IMR-90 (cell line): ENCODE measurements around the gene C11orf54. TPM values are rescaled to one million over a fixed set of nuclear protein-coding genes. Genes with fewer than 3 reads are reported as not detected.

Source experiments
- ATAC-seq: fragments of 200-7000 bp; cut with Tn5 transposase; 2 replicates; pipeline ENCODE4 v1.9.1; 2020; ENCODE audit warnings: low read depth, mild to moderate bottlenecking, moderate library complexity
- BruUV-seq: library from RNA; stranded (reverse); fragments of 400-500 nt; replicated peaks from 2 replicates; lab custom pipeline; 2021; lab: Mats Ljungman, UMichigan
- CTCF ChIA-PET: fragments of 300-600 bp; formaldehyde crosslinking; extraction: SDS; loops from one replicate; lab custom pipeline; 2021; ENCODE audit warnings: antibody characterized with exemption; lab: Yijun Ruan, JAX
- POLR2A ChIA-PET: fragments of 300-600 bp; sonication (Branson Sonifier 250); formaldehyde crosslinking; loops from one replicate; lab custom pipeline; 2022; ENCODE audit warnings: antibody characterized with exemption; ENCODE audit not compliant: unreplicated experiment; lab: Charles Lee
- DNase-seq: peaks from one replicate; pipeline ENCODE4 v3.0.0; 2013
- H2AFZ ChIP-seq: replicated peaks from 2 replicates; pipeline ENCODE3; 2013; ENCODE audit warnings: low read length, mild to moderate bottlenecking; ENCODE audit not compliant: poor library complexity
- H2AK5ac ChIP-seq: 2 replicates; pipeline ENCODE4 v1.6.1; 2013; ENCODE audit warnings: low read depth, low read length, inconsistent platforms
- H2AK9ac ChIP-seq: replicated peaks from 2 replicates; pipeline ENCODE3; 2013; ENCODE audit warnings: mild to moderate bottlenecking, low read depth, low read length, moderate library complexity; ENCODE audit not compliant: poor library complexity
- H2BK120ac ChIP-seq: 2 replicates; pipeline ENCODE4 v1.6.1; 2013; ENCODE audit warnings: low read depth, low read length, inconsistent platforms
- H2BK15ac ChIP-seq: 3 replicates; pipeline ENCODE4 v1.6.1; 2013; ENCODE audit warnings: low read depth, low read length, inconsistent platforms
- H2BK20ac ChIP-seq: 2 replicates; pipeline ENCODE4 v1.6.1; 2013; ENCODE audit warnings: low read depth, mild to moderate bottlenecking, inconsistent platforms, low read length, moderate library complexity
- H2BK5ac ChIP-seq: 2 replicates; pipeline ENCODE4 v1.6.1; 2013; ENCODE audit warnings: mild to moderate bottlenecking, low read depth, low read length, inconsistent platforms; ENCODE audit not compliant: poor library complexity, severe bottlenecking
- H3K14ac ChIP-seq: replicated peaks from 2 replicates; pipeline ENCODE4 v1.6.1; 2013; ENCODE audit warnings: low read depth, low read length, inconsistent platforms
- H3K18ac ChIP-seq: 2 replicates; pipeline ENCODE4 v1.6.1; 2013; ENCODE audit warnings: low read depth, low read length, control low read depth
- H3K23ac ChIP-seq: 2 replicates; pipeline ENCODE4 v1.6.1; 2013; ENCODE audit warnings: low read depth, low read length, inconsistent platforms
- H3K27ac ChIP-seq: 2 replicates; pipeline ENCODE4 v1.5.1; 2013; ENCODE audit warnings: mild to moderate bottlenecking, control low read depth, low read length; ENCODE audit not compliant: insufficient read depth
- H3K27me3 ChIP-seq: 2 replicates; pipeline ENCODE4 v1.6.1; 2013; ENCODE audit warnings: low read length; ENCODE audit not compliant: control insufficient read depth, insufficient read depth
- H3K36me3 ChIP-seq: 2 replicates; pipeline ENCODE4 v1.6.1; 2013; ENCODE audit warnings: low read length, mixed read lengths; ENCODE audit not compliant: control insufficient read depth, insufficient read depth
- H3K4ac ChIP-seq: 2 replicates; pipeline ENCODE4 v1.6.1; 2013; ENCODE audit warnings: low read depth, low read length, inconsistent platforms
- H3K4me1 ChIP-seq: 2 replicates; pipeline ENCODE4 v1.6.1; 2013; ENCODE audit warnings: low read length, mixed read lengths; ENCODE audit not compliant: control insufficient read depth, insufficient read depth
- H3K4me2 ChIP-seq: 2 replicates; pipeline ENCODE4 v1.6.1; 2013; ENCODE audit warnings: low read depth, mild to moderate bottlenecking, control low read depth, low read length, moderate library complexity
- H3K4me3 ChIP-seq: 2 replicates; pipeline ENCODE4 v1.5.1; 2013; ENCODE audit warnings: low read depth, mild to moderate bottlenecking, control low read depth, low read length, moderate library complexity; ENCODE audit not compliant: insufficient read depth
- H3K56ac ChIP-seq: 2 replicates; pipeline ENCODE4 v1.6.1; 2013; ENCODE audit warnings: low read length, inconsistent platforms; ENCODE audit not compliant: insufficient read depth; ENCODE audit errors: extremely low read depth
- H3K79me1 ChIP-seq, 2 experiments: 2 replicates each; pipeline ENCODE4 v1.6.1; 2013; ENCODE audit warnings: low read length in 2 of 2, inconsistent platforms in 1 of 2, low read depth in 1 of 2
- H3K9ac ChIP-seq: 2 replicates; pipeline ENCODE4 v1.6.1; 2013; ENCODE audit warnings: low read depth, low read length, control low read depth
- H3K9me1 ChIP-seq: 2 replicates; pipeline ENCODE4 v1.6.1; 2013; ENCODE audit warnings: low read length, inconsistent platforms; ENCODE audit not compliant: insufficient read depth
- H3K9me3 ChIP-seq: 2 replicates; pipeline ENCODE4 v1.6.1; 2013; ENCODE audit warnings: low read length; ENCODE audit not compliant: control insufficient read depth, insufficient read depth
- H4K20me1 ChIP-seq: 2 replicates; pipeline ENCODE4 v1.6.1; 2013; ENCODE audit warnings: low read length, inconsistent platforms; ENCODE audit not compliant: insufficient read depth
- H4K5ac ChIP-seq: 2 replicates; pipeline ENCODE4 v1.6.1; 2013; ENCODE audit warnings: mild to moderate bottlenecking, low read depth, low read length, control low read depth
- H4K8ac ChIP-seq, 2 experiments: 2 replicates each; pipeline ENCODE4 v1.6.1; 2013; ENCODE audit warnings: low read depth in 2 of 2, low read length in 2 of 2, control low read depth in 1 of 2, inconsistent platforms in 1 of 2
- H4K91ac ChIP-seq: 2 replicates; pipeline ENCODE4 v1.6.1; 2013; ENCODE audit warnings: low read depth, low read length, inconsistent platforms; ENCODE audit not compliant: insufficient read depth
- CEBPB ChIP-seq: IDR thresholded peaks from 2 replicates; pipeline ENCODE4 v1.6.1; 2012; ENCODE audit warnings: low read depth, low read length, improper control_type of control experiment
- POLR2A ChIP-seq: IDR thresholded peaks from 2 replicates; pipeline ENCODE4 v1.6.1; 2012; ENCODE audit warnings: mild to moderate bottlenecking, low read depth, low read length
- SMC3 ChIP-seq: fragments of 150-350 bp; IDR thresholded peaks from 2 replicates; pipeline ENCODE4 v1.6.1; 2016; ENCODE audit warnings: low read depth, mild to moderate bottlenecking, antibody characterized with exemption, low read length, moderate library complexity
- WGBS, 2 experiments: methylation state at CpG; one replicate each; pipeline versions ENCODE4 v1.1.5 to v1.1.7; 2013; ENCODE audit warnings: missing lambda C conversion rate in 2 of 2; ENCODE audit not compliant: insufficient read length in 1 of 2; ENCODE audit errors: extremely low coverage in 2 of 2; 5-methylcytosine and 5-hydroxymethylcytosine counted together
- dilution Hi-C: fragments of 300-500 bp; cut with HindIII; formaldehyde crosslinking; loops from one replicate; pipeline ENCODE4 v1.14.3; 2018; ENCODE audit warnings: low sequenced_read_pairs; ENCODE audit not compliant: unreplicated experiment
- in situ Hi-C: fragments of 300-500 bp; cut with MboI; formaldehyde crosslinking; loops from 3 replicates; pipeline ENCODE4 v1.14.3; 2019; ENCODE audit warnings: low sequenced_read_pairs, inconsistent platforms, mixed read lengths
- intact Hi-C: fragments of 100-400 bp; cut with micrococcal nuclease; formaldehyde crosslinking; loops from 2 replicates; pipeline ENCODE4 v1.10.0; 2022
- polyA plus RNA-seq, 3 experiments: library from polyadenylated mRNA; depleted of rRNA; stranded (reverse); fragments of >200 nt; gene quantifications; 2 replicates each; pipeline ENCODE4 v1.2.3, GENCODE V29; 2012; ENCODE audit warnings: low replicate concordance in 1 of 3
- total RNA-seq: library from RNA; depleted of rRNA; stranded (reverse); fragments of >200 nt; gene quantifications from 2 replicates; pipeline ENCODE4 v1.2.3, GENCODE V29; 2012

C11orf54 gene
- total and polyA plus RNA-seq, 2 of the 4 experiments (the other 2 are of a cell fraction): 13.7 to 16.0 TPM

GRCh38 chr11:93727985-93728791 lies 13.3 kb upstream of the C11orf54 start:
- Histone ChIP-seq H4K5ac (no peak overlapping the region), H3K4ac (no peak overlapping the region), H2BK5ac (no peak overlapping the region), H3K27ac (peak overlapping the region; percentile 59; the same call in 1 of the 2 replicates), H3K56ac (no peak overlapping the region), H3K9ac (no peak overlapping the region), H3K9me1 (no peaks in the 10 kb centered on the region; the same call in 1 of the 2 replicates), H3K18ac (no peak overlapping the region), H4K20me1 (peaks cover 42% of the 10 kb centered on the region), H3K27me3 (no peaks in the 10 kb centered on the region), H2AK9ac (no peak overlapping the region), H2AFZ (no peak overlapping the region), H3K36me3 (peaks cover 25% of the 10 kb centered on the region), H2AK5ac (no peak overlapping the region), H3K23ac (no peak overlapping the region), H3K4me3 (no peak overlapping the region), H3K4me1 (peaks cover 9% of the 10 kb centered on the region), H2BK20ac (no peak overlapping the region), H3K4me2 (no peak overlapping the region), H4K91ac (no peak overlapping the region), H4K8ac (no peak overlapping the region; a peak in 1 of 4 replicates), H3K9me3 (no peaks in the 10 kb centered on the region), H3K79me1 (peaks cover 7 to 17% of the 10 kb centered on the region in 2 experiments; a peak in 2 of 4 replicates), H2BK15ac (no peak overlapping the region), H3K14ac (no peak overlapping the region), H2BK120ac (no peak overlapping the region)
- no peak; the same call in 1 of the 2 replicates for TF ChIP-seq POLR2A
- no peak for TF ChIP-seq SMC3
- peak; percentile 32; the same call in 1 of the 2 replicates for TF ChIP-seq CEBPB
- in situ Hi-C loops: no loop called here
- dilution Hi-C loops: no loop called here
- ATAC-seq: peak; percentile 43
- no CpG with 5 or more reads among the region's 4 CpGs for WGBS, 2 experiments
- DNase-seq: peak; percentile 54
- CTCF ChIA-PET: interaction anchor here (1.2 kb wide), 1 partner anchor 13 kb away, joined by 3 read pairs; the partner anchor contains the start of gene TAF1D
- intact Hi-C loops: no loop called here
- POLR2A ChIA-PET: interaction anchor here (0.6 to 1.0 kb wide), 2 partner anchors 13 to 56 kb away, joined by 3 read pairs; partner anchors contain the start of genes C11orf54, MED17 and TAF1D
- BruUV-seq: no TSS peak
